ENCODE data around the gene OGDH. TPM values are rescaled to one million over a fixed set of nuclear protein-coding genes. Genes with fewer than 3 reads are reported as not detected.

OGDH gene
- total and polyA plus RNA-seq, 2 of the 13 experiments (the other 11 are each of a cell fraction or from before 2014, with no cell fraction given): 17.4 to 25.4 TPM

GRCh38 chr7:44606341-44607140 is at the start of gene OGDH (continued):
- TF ChIP-seq ZBED4 (CRISPR knock-in tag; IDR thresholded peaks at IDR 0.05; ENCODE audit: borderline replicate concordance) (no peak), POLR2A (IDR thresholded peaks at IDR 0.05; ENCODE audit: insufficient read depth in 1 of 2, low read depth in 2 of 2, low read length in 2 of 2) (peak; percentile 80 to 90), DZIP1 (CRISPR knock-in tag; IDR thresholded peaks at IDR 0.05) (peak; percentile 18; the same call in 1 of the 2 replicates), ZSCAN31 (CRISPR knock-in tag; IDR thresholded peaks at IDR 0.05; ENCODE audit: low read depth) (peak; percentile 54; the same call in 1 of the 2 replicates), GMEB2 (CRISPR knock-in tag; IDR thresholded peaks at IDR 0.05; ENCODE audit: low read depth) (peak; percentile 90), TIGD3 (CRISPR knock-in tag; IDR thresholded peaks at IDR 0.05; ENCODE audit: borderline replicate concordance) (no peak), DR1 (CRISPR knock-in tag; IDR thresholded peaks at IDR 0.05) (peak; percentile 4; the same call in 1 of the 2 replicates), GLMP (CRISPR knock-in tag; IDR thresholded peaks at IDR 0.05; ENCODE audit: borderline replicate concordance) (no peak), ZKSCAN8 (CRISPR knock-in tag; IDR thresholded peaks at IDR 0.05; ENCODE audit: borderline replicate concordance) (no peak), MIXL1 (CRISPR knock-in tag; IDR thresholded peaks at IDR 0.05) (peak; percentile 49; the same call in 1 of the 2 replicates), ARNTL (CRISPR knock-in tag; IDR thresholded peaks at IDR 0.05) (peak; percentile 49; the same call in 1 of the 2 replicates), SOX5 (CRISPR knock-in tag; IDR thresholded peaks at IDR 0.05; ENCODE audit: borderline replicate concordance) (peak; percentile 30; the same call in 1 of the 2 replicates), ZNF724P (CRISPR knock-in tag; IDR thresholded peaks at IDR 0.05; ENCODE audit: borderline replicate concordance) (0 out of 2 replicates have a peak, but pooled peaks have one; percentile 52), HMG20A (CRISPR knock-in tag; IDR thresholded peaks at IDR 0.05; ENCODE audit: borderline replicate concordance) (no peak), ZSCAN9 (CRISPR knock-in tag; IDR thresholded peaks at IDR 0.05; ENCODE audit: borderline replicate concordance) (peak; percentile 57; the same call in 1 of the 2 replicates), ATF7-NPFF (CRISPR knock-in tag; IDR thresholded peaks at IDR 0.05; ENCODE audit: low read depth) (peak; percentile 80), ZNF543 (CRISPR knock-in tag; IDR thresholded peaks at IDR 0.05) (peak; percentile 29; the same call in 1 of the 2 replicates), PLRG1 (conservative IDR thresholded peaks at IDR 0.05) (no peak), ZNF354B (CRISPR knock-in tag; IDR thresholded peaks at IDR 0.05) (no peak)
